Activated CD4-positive, alpha-beta T cell treated with anti-CD3 and anti-CD28 coated beads, Interleukin-2, amount 50 U/mL, for 1 hour (primary cell): ENCODE measurements around the gene PRG3.
"Not testable (repeated sequence)": the region's sequence is repeated elsewhere in the genome, so short reads cannot be mapped to it uniquely, and the experiment has no call there.

Experiments used
- DNase-seq: peaks from one replicate; pipeline ENCODE4 v3.0.0-alpha.2; 2020

Gene PRG3

DNA sequence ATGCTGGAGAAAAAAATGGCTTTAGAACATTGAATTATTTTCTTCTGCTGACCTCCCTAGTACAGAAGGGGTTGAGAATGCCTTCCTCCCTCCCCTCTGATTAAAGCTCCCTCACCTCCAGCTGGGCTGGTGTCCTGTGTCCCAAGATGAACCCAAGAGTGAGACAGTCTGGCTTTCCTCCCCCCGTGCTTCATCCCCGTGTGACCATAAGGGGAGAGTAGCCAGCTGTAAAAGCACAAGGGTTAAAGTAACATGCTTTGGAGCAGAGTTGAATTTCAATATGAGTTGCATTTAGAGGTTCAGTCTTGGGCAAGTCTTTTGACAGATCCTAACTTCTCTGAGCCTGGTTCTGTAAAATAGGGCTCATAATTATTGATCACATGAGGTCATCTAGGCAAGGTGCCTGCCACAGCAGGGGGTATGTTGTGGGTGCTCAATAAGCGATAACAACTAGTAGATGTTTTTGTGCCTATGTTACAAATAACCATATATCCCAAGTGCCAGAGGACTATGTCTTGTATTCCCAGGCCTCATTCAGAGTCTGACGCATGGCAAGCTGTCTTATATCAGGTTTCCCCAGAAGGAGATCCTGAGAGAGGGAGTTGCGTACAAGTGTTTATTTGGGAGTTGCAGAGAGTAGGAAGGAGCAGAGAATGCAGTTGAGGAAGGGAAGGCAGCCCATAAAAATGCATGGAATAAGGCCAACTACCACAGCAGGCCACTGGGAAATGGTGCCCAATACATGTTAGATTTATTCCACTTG lies 5.4 kb upstream of the PRG3 start:
- DNase-seq: no peak

DNA sequence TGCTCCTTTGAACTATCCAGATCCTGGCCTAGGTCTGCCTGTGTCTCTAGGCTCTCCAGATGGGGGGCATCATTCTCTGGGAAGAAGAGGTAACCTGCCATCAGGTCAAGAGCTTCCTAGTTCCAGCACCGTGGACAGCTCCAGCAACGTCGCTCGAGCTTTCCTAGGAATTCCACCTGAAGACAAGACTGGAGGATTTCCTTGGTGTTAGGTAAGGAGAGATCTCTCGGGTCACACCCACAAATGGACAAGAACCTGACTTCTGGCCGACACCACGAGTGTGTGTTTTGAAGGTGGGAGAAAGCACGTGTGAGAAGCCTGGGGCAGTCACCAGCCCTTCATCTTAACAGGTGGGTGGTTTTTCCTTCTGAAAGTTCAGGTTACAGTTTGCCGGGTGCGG lies 1.2 kb downstream of the PRG3 start:
- DNase-seq: no peak

DNA sequence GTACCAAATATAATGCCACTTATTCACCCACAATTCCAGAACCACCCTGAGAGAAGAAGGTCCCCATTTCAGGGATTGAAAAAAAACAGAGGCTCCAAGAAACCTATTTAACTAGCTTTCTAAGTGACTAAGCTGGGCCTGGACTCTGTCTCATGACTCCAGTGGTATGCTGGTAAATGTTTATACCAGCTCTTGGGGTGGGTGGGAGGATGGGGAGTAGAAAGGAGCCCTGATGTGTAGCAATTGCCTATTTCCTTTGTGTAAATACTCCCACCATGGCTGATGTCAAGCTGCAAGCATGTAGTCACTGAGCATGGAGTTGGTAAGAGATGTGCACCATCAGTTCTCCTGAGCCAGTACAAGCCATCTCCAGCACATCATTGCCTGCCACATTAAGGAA lies 2.8 kb downstream of the PRG3 start:
- DNase-seq: no peak

DNA sequence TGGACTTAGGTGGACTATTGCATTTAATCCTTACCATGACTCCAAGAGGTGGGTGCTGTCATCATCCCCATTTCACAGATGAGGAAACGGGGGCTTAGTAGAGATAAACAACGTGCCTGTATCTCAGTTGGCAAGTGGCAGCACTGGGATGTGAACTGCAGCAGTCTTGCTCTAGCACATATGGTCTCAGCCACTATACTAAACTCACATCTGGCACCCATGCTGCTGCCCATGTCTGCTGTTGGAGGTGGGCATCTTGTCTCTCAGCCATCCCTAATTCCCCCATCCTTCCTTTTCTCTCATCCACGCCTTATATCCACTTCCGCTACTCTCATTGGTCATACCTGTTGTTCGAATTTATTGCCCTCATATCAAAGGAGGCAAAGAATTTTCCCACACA lies 3.8 kb downstream of the PRG3 start:
- DNase-seq: no peak

DNA sequence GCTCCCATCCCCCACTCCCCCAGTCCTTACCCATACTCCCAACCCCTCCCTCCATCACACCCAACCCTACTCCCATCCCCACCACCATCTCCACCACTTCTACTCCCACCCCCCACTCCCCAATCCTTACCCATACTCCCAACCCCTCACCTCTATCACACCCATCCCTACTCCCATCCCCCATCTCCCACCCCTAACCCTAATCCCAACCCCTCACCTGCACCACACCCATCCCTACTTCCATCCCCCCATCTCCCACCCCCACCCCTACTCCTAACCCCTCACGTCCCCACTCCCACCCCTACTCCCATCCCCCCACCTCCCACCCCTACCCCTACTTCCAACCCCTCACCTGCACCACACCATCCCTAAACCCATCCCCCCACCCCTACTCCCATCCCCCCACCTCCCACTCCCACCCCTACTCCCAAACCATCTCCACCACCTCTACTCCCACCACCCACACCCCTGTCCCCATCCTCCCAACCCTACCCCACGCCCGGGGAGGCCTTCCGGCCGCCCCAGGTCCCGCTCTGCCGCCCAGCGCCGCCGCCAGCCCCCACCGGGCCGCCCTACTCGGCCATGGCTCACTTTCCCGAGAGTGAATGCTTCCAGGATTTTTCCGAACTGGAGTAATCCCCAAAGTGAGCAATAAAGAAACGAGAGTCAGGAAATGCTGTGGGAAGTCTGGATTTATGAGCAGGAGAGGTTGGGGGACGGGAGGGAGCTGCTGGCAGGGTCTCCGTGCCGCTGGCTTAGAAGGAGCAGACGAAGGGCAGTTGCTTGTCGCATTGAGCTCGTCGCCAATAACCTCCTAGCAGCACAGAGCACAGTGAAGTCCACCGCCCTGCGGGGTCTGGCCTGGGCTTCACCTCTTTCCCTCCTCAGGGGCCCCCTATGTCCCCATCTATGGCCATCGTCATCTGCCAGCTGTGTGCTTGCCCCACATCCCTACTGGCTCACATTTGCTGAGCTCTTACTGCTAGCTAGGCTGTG lies 4.6 kb downstream of the PRG3 start:
- DNase-seq: no peak

DNA sequence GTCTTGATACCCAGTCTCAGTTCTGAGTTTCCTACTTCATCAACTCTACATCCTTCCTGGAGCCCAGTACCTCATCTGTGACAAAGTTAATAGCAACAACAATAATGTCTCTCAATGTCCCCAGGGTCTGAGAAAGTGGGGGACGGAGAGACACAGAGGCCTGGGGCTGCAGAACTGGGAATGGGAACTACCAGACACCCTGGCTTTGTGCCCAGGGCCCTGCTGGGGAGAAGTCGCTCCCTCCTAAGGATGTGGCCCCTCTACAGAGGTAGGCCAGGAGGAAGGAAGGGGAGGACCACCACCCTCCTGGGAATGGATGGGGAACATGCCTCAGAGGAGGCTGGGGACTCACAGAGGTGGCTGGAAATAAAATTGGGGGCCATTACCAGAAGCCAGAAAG lies 5.5 kb downstream of the PRG3 start:
- DNase-seq: no peak

DNA sequence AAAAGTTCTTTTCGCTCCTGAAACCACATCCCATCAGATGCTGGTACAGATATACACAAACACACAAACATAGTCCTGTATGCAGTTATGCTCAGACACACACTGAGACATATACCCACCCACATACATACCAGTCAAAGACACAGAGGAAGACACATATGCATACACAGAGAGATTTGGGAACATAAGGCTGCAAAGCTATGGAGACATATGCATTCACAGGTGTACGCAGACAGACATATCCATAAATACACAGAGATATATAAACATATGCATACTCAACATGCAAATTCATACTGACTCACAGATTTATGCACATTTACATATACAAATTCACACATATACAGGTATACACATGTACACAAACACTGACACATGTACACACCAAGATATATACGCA lies 6.0 kb downstream of the PRG3 start:
- no peak for DNase-seq

DNA sequence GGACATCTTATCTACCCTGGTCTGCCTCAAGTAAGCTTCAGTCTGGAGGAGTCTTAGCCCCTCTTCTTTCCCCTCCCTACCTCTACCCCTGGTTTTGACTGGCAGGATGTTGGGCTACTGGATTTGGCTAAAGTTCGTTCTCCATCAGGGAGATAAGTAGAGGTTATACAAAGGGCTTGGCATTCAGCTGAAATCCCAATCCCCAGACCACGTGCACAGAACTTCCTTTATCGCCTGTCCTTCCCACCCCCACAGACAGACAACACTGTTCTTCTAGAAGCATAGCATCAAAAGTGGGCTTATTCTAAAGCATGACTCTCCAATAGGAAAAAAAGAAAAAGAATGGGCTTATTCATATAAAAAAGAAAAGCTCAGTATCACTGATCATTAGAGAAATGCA lies 7.8 kb downstream of the PRG3 start:
- DNase-seq: no peak

DNA sequence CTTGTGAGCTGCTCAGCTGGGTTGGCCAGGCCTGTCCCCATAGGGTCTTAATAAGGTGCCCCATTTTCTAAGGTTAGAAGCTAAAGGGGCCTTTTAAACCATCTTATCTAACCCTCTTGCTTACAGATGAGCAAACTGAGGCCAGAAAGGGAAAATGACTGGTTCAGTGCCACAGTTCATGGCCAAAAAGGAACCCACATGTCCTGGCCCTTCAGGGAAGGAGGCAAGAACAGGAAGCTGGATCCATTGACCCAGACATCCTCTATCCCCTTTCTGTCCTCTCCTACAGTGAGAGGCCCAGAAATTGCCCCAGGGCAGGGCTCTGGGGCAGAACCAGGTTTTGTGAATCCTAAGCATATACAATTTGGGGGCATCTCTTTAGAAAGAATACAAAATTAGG lies 10.0 kb downstream of the PRG3 start:
- no peak for DNase-seq

DNA sequence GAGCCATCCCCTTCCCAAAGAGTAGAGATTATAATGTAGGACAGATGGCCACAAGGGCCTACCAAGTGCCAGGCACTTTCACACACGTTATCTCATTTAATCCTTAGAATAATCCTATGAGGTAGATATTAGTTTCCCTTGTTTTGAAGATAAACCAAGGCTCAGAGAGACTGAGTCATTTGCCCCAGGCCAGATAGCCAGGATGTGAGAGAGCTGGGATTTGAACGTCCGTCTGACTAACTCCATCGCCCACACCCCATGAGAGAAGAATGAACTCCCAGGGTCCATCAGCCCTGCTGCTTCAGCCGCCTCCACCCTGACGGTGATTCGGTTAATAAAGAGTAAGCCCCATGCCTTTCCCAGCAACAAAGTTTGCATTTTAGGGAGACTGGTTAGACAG lies 10.7 kb downstream of the PRG3 start:
- no peak for DNase-seq

DNA sequence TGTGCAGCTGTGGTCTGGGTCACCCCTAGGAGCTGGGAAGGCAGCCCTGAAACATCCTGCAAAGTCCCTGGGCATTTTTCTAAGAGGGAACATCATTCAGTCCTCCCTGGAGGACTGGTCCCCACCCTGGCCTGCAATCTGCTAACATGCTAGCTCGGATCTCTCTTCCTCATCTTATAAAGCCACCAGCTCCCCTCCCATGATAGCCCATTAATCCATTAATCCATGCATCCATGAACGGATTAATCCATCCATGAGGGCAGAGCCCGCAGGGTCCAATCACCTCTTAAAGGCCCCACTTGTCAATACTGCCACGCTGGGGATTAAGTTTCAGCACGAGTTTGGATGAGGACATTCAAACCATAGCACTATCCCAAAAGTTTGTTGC lies 12.1 kb downstream of the PRG3 start:
- no peak for DNase-seq

DNA sequence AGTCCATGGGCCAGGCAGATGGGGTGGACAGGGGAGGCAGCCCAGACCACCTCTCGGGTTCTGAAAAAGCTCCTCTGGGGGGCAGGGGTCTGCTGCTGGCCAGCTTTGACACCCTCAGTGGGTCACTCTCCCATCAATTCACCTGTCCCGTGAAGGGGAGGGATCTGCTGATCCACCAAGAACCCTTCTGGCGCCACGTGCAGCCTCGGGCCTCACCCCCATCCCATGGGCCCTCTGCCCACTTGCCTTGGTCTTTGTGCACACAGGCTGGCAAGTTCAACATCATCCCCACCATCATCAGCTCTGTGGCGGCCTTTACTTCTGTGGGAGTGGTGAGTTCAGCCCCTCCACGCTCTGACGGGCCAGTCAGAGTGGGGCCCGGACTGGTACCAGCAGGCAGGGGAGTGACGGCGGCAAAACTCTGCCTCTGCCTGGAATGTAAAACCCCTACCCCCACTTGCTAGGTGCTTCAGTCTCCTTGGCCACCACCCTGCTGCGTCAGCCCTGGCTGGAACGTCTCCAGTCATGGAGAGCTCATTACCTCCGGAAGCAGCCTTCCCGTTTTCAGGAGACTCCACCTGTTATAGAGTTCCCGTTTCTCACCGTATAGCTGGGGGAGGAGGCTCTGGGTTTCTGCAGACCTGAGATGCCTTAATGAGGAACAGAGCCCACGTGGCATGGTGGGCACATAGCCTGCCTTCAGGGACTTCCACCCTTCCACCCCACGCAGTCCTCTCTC lies 12.7 kb downstream of the PRG3 start:
- DNase-seq: no peak

DNA sequence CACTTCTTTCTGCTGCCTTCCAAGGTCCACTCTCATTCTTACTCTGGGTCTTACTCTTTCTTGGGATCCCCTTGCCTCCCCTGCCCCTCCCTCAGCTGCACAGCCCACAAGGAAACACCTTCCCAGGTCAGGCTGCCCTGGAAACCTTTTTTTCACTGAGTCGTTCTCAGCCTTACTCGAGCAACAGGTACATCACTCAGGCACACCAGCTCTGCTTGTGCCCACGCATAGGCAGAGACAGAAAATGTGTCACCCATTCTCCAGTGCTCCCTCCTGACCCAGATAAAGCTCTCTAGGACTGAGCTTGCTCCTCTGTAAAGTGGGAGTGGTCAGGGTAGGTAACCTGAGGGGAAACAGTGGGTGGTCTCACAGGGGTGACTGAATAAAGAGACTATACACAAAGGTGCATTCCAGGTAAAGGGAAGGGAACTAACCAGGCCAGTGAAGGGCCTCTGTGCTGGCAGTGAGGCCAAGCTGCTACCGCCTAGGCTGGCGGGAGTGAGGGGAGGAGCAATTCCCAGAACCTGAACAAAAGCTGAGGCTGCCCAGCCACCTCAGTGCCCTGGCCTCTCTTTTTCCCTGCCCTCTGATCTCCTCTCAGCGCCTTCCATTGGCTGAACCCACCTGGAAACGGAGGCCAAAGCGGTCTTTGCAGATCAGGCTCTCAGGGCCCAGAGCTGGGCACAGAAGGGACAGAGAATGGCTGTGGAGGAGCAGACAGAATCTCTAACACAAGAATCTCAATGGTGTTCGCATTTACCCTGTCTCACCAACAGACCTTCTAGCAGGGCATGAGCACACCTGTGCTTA lies 15.9 kb downstream of the PRG3 start:
- no peak for DNase-seq

DNA sequence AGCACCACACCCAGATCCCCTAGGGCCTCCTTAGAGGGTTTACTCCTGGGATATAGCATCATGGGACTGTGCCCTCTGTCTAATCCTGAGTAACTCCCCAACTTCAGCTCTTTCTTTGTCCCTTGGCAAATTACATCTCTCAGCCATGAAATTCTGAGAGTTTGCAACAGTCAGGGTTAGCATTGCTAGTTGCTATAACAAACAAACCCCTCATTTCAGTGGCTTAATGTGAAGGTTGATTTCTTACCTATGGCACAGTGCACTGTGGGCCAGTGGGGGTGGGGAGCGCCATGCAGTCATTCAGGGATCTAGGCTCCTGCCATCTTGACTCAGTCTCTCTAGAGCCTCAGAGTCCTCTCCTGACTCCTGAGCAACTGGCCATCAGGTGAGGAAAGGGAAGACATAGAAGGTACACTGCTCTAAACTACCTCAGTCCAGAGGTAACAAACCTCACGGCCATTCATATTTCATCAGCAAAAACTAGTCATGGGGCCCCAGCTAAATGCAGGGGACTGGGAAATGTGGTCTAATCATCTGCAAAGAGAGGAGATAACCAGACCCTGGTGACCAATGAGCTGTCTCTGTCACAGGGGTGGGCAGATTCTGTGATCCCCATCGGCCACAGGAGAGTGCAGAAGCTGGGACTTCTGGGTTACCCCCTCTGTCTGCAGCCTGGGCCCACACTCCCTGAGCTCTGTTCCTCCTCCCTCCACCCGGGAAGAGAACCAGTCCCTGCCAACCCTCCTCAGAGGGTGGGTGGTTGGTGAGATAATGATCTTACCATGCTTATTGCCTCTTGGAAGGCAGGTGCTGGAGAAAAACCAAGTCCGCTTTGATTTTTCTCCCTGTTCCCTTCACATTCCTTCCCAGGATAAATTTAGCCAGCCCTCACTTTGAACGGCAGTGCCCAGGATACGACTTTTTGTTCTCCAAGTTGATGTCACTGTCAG lies 17.5 kb downstream of the PRG3 start:
- no peak for DNase-seq

DNA sequence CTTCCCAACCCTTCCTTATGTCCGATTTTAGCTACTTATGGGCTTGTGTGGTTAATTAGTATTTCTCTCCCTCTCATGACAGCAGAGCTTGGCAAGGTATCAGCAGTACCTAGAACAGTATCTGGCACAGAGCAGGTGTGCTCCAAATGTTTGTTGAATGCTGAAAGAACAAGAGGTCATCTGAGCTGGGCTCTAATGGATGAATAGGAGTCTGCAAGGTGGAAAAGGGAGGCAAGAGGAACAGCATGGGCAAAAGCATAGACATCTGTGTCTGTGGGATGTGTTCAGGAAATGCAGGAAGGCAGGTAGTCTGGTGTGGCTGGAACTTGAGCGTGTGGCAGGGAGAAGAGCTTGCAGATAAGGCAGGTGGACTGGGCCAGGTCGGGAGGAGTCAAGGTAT lies 19.0 kb downstream of the PRG3 start:
- DNase-seq: no peak

DNA sequence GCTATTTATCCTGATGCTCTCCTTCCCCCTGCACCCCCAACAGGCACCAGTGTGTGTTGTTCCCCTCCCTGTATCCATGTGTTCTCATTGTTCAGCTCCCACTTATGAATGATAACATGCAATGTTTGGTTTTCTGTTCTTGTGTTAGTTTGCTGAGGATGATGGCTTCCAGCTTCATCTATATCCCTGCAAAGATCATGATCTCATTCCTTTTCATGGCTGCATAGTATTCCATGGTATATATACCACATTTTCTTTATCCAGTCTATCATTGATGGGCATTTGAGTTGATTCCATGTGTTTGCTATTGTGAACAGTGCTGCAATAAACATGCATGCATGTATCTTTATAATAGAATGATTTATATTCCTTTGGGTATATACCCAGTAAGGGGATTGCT lies 19.5 kb downstream of the PRG3 start:
- DNase-seq: not testable (repeated sequence)

DNA sequence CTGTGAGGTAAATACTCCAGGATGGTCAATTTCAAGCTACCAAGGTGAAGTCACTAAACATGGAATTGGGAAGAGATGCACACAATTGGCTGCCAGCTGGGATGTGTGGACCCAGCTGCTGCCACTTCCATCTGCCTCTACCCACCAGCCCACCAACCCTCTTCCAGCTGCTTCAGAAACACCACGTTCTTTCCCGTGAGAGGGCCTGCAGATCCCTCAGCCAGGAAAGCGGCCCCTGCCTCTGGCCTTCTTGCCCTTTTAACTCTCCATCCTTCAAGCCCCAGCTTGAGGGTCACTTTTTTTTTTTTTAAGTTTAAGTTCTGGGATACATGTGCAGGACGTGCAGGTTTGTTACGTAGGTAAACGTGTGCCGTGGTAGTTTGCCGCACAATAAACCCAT lies 20.0 kb downstream of the PRG3 start:
- DNase-seq: no peak

DNA sequence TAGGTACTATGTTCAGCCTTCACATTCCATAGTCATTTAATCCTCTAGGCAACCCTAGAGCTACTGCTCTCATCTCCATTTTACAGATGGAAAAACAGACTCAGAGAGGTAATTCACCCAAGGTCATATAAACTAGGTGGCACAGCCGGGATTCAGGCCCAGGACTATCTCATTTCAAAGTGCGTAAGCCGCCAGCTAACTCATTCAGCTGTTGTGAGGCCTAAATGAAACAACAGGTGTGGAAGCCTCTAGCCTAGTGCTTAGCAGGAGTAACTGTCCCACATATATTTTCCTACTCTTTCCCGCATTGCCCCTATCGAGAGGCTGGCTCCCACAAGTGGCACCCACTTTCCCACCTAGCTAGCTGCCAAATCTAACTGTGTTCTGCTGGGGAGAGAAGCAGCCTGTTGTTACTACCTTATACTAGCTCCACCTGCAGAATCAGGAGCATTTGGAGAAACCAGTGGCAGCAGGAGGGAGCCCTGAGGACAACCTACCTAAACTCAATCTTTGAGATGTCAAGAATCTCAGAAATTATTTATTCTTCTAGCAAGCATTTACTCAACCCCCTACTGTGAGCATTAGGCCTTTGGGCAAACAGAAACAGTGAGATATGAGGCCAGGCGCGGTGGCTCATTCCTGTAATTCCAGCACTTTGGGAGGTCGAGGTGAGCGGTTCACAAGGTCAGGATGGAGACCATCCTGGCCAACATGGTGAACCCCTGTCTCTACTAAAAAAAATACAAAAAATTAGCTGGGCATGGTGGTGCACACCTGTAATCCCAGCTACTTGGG lies 20.9 kb downstream of the PRG3 start:
- DNase-seq: no peak

DNA sequence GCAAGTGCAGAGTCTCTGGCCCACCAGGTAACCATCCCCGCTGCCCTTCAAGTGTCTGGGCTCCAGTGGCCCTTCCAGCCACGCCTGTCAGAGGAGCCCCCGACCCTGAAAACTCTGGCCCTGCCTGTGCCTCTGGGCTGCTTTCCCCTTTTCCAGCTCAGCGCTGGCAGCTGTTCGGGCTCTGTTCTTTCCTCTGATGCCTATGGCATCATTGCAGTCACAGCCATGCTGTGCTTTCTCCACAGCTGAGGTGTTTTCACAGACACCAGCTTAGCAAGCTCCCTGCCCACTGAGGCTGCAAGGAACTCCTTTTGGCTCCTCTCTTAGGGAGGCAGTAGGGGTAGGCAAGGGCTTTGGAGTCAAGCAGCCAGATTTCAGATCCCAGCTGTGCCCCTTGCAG lies 21.6 kb downstream of the PRG3 start:
- DNase-seq: no peak

DNA sequence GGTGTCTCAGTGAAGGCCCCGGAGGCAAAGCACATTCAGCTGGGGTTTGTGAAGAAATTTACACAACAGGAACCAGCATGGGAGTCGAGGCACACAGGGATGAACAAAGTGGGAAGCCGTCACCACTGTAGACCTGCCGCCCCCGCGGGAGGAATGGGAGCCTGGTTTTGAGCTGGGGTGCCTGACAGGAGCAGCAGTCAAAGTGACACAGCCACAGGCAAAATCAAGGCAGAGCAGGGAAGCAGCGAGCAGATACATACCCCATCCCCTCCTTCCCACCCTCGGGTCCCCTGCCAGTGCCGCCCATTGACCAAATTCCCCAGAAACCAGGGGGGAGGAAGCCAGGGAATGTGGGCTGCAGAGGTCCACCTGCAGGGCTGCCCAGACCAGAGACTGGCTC lies 22.0 kb downstream of the PRG3 start:
- DNase-seq: no peak

DNA sequence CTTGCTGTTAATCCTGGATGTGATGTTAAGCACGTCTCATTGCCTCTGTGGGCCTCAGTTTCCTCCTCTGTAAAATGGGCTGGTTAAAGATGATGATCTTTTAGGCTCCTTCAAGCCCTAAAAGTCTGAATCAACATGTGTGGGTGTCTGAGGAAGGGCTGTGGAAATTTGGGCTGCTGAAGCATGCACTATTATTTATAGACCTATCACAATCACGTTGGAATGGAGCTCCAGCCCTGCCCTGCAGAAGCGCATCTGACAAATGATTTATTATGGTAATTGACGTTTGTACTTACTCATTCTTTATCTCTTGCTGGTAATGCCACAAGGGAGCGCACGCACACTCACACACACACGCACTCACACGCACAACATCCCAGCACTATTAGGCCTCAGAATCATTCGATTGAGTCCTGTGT lies 22.4 kb downstream of the PRG3 start:
- no peak for DNase-seq
